Loucy (cell line): ENCODE measurements around the gene GTPBP1.

Experiments used
- H2AFZ ChIP-seq: fragments of 200-600 bp; sonication (generic); 2 replicates; pipeline ENCODE4 v1.6.0; 2016; ENCODE audit warnings: antibody characterized with exemption, mild to moderate bottlenecking, low read length, moderate library complexity
- H3F3A ChIP-seq: fragments of 200-600 bp; 2 replicates; pipeline ENCODE4 v1.6.0; 2016; ENCODE audit warnings: antibody characterized with exemption, low read depth, mild to moderate bottlenecking
- H3K27me3 ChIP-seq: fragments of 200-600 bp; sonication (generic); 2 replicates; pipeline ENCODE4 v1.6.1; 2014; ENCODE audit warnings: low read length, mild to moderate bottlenecking; ENCODE audit not compliant: insufficient read depth, poor library complexity, severe bottlenecking
- H3K36me3 ChIP-seq: fragments of 200-600 bp; sonication (generic); 2 replicates; pipeline ENCODE4 v1.6.1; 2016; ENCODE audit warnings: low read length; ENCODE audit not compliant: insufficient read depth
- H3K4me1 ChIP-seq: fragments of 200-600 bp; sonication (generic); 2 replicates; pipeline ENCODE4 v1.5.1; 2014; ENCODE audit warnings: low read length, mild to moderate bottlenecking; ENCODE audit not compliant: insufficient read depth, poor library complexity, severe bottlenecking
- H3K4me2 ChIP-seq: fragments of 200-600 bp; sonication (generic); 2 replicates; pipeline ENCODE4 v1.6.0; 2014; ENCODE audit warnings: antibody characterized with exemption, low read length, low read depth, mild to moderate bottlenecking; ENCODE audit not compliant: poor library complexity, severe bottlenecking
- H3K4me3 ChIP-seq: fragments of 200-600 bp; sonication (generic); 2 replicates; pipeline ENCODE4 v1.5.1; 2014; ENCODE audit warnings: low read length, mild to moderate bottlenecking, mixed read lengths; ENCODE audit not compliant: poor library complexity, severe bottlenecking
- H3K79me2 ChIP-seq: fragments of 200-600 bp; sonication (generic); 2 replicates; pipeline ENCODE4 v1.6.1; 2014; ENCODE audit warnings: low read length; ENCODE audit not compliant: insufficient read depth
- H3K9ac ChIP-seq: fragments of 200-600 bp; sonication (generic); 2 replicates; pipeline ENCODE4 v1.6.0; 2014; ENCODE audit warnings: mild to moderate bottlenecking, low read depth, low read length, moderate library complexity; ENCODE audit not compliant: poor library complexity, severe bottlenecking
- H3K9me2 ChIP-seq: fragments of 200-600 bp; sonication (generic); replicated peaks from 2 replicates; pipeline ENCODE4 v1.6.1; 2016; ENCODE audit warnings: low read depth, low read length, mixed read lengths
- H3K9me3 ChIP-seq: fragments of 200-600 bp; sonication (generic); 2 replicates; pipeline ENCODE4 v1.6.1; 2014; ENCODE audit warnings: mild to moderate bottlenecking, antibody characterized with exemption, low read length, low read depth; ENCODE audit not compliant: insufficient read depth
- H4K20me1 ChIP-seq: fragments of 200-600 bp; sonication (generic); 2 replicates; pipeline ENCODE4 v1.6.0; 2014; ENCODE audit warnings: antibody characterized with exemption, low read length, mild to moderate bottlenecking; ENCODE audit not compliant: insufficient read depth, poor library complexity, severe bottlenecking
- CTCF ChIP-seq: fragments of 200-600 bp; sonication (generic); conservative IDR thresholded peaks from 2 replicates; pipeline ENCODE4 v1.5.1; 2014; ENCODE audit warnings: mild to moderate bottlenecking, antibody characterized with exemption, low read length
- EZH2phosphoT487 ChIP-seq: fragments of 200-600 bp; IDR thresholded peaks from 2 replicates; pipeline ENCODE4 v1.6.1; 2018; ENCODE audit warnings: antibody characterized with exemption, mild to moderate bottlenecking, moderate library complexity, borderline replicate concordance

The GTPBP1 gene

GRCh38 chr22:38754751-38755154 is 49.0 kb downstream of the GTPBP1 start:
- peaks cover 30% of the 10 kb centered on the region for H4K20me1 ChIP-seq

GRCh38 chr22:38755155-38755910 is 49.6 kb downstream of the GTPBP1 start:
- Histone ChIP-seq H3K4me1 (peaks cover 51% of the 10 kb centered on the region), H3K79me2 (peaks cover 76% of the 10 kb centered on the region), H3K36me3 (peaks cover 13% of the 10 kb centered on the region; the same call in 1 of the 2 replicates), H3K4me2 (peak overlapping the region; percentile 97), H3K9me2 (no peaks in the 10 kb centered on the region), H2AFZ (peak overlapping the region; percentile 46; the same call in 1 of the 2 replicates), H3K27me3 (no peaks in the 10 kb centered on the region), H3K4me3 (peak overlapping the region; percentile 95), H3F3A (no peaks in the 10 kb centered on the region), H3K9ac (peak overlapping the region; percentile 92), H4K20me1 (peaks cover 28% of the 10 kb centered on the region), H3K9me3 (no peaks in the 10 kb centered on the region)
- TF ChIP-seq CTCF (no peak), EZH2phosphoT487 (no peak)

More at GRCh38 chr22:38754751-38755154, 49.0 kb downstream of the GTPBP1 start:
- H3K4me3 ChIP-seq: peak overlapping the region; percentile 95
- H3K9me3 ChIP-seq: no peaks in the 10 kb centered on the region
- H3K36me3 ChIP-seq: peaks cover 19% of the 10 kb centered on the region; the same call in 1 of the 2 replicates
- H3K4me1 ChIP-seq: peaks cover 51% of the 10 kb centered on the region
- no peaks in the 10 kb centered on the region for H3K27me3 ChIP-seq
- peak overlapping the region; percentile 46; the same call in 1 of the 2 replicates for H2AFZ ChIP-seq
- H3F3A ChIP-seq: no peaks in the 10 kb centered on the region
- TF ChIP-seq EZH2phosphoT487: no peak
- TF ChIP-seq CTCF: no peak
- H3K9me2 ChIP-seq: no peaks in the 10 kb centered on the region
- peak overlapping the region; percentile 92 for H3K9ac ChIP-seq
- peaks cover 82% of the 10 kb centered on the region for H3K79me2 ChIP-seq
- H3K4me2 ChIP-seq: peak overlapping the region; percentile 97

- H3K9me3 ChIP-seq: no peaks in the 10 kb centered on the region
- H3F3A ChIP-seq: no peaks in the 10 kb centered on the region
- peaks cover 69% of the 10 kb centered on the region for H3K79me2 ChIP-seq
- no peaks in the 10 kb centered on the region for H3K9me2 ChIP-seq
- peaks cover 6% of the 10 kb centered on the region; the same call in 1 of the 2 replicates for H3K36me3 ChIP-seq
- peak within 1 kb of the TSS; percentile 95 for H3K4me3 ChIP-seq
- no peak for TF ChIP-seq EZH2phosphoT487
- no peak for TF ChIP-seq CTCF
- H3K4me1 ChIP-seq: peaks cover 51% of the 10 kb centered on the region
- peak within 1 kb of the TSS; percentile 96 for H3K9ac ChIP-seq
- H3K4me2 ChIP-seq: peak within 1 kb of the TSS; percentile 97
- H2AFZ ChIP-seq: peak within 1 kb of the TSS; percentile 76
- no peaks in the 10 kb centered on the region for H3K27me3 ChIP-seq
- H4K20me1 ChIP-seq: peaks cover 24% of the 10 kb centered on the region
Observed at GRCh38 chr22:38755911-38756532, 50.3 kb downstream of the GTPBP1 start, which contains the start of gene SUN2. SUN2 (minus strand) TSS chr22:38755998; CDS start chr22:38752628, 3,370 bp downstream.
